Measurements from ENCODE around the gene TBX5. TPM values are rescaled to one million over a fixed set of nuclear protein-coding genes. Genes with fewer than 3 reads are reported as not detected.

TBX5 gene
- total RNA-seq, 1 donor from 2014 or later = not detected

DNA sequence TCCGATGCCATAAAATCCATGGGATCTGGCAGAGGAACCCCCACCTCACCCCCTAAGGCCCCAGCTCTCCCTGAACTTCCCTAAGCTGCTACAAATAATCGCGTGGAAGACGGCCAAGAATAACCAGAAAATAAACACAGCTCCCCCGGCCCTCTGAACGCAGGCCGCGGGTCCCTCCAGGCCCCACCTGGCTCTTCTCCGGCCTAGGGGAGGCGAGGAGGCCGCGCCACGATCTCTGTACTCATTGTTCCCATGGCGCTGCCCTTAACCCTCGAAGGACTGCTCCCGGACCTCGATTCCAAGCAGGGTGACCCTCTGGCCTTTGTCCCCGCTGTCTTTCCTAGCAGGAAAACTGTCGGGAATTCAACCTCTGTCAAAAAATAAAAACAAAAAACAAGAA, 33.9 kb upstream of the TBX5 start:
- peaks cover 3% of the 10 kb centered on the region for H3K4me1 Mint-ChIP-seq (ENCODE audit: low read depth, unreplicated experiment)
- no peak overlapping the region for H3K4me3 Mint-ChIP-seq (ENCODE audit: unreplicated experiment)
- peaks cover 11% of the 10 kb centered on the region for H3K9me3 Mint-ChIP-seq (ENCODE audit: unreplicated experiment)
- TF ChIP-seq, protein P1, sequence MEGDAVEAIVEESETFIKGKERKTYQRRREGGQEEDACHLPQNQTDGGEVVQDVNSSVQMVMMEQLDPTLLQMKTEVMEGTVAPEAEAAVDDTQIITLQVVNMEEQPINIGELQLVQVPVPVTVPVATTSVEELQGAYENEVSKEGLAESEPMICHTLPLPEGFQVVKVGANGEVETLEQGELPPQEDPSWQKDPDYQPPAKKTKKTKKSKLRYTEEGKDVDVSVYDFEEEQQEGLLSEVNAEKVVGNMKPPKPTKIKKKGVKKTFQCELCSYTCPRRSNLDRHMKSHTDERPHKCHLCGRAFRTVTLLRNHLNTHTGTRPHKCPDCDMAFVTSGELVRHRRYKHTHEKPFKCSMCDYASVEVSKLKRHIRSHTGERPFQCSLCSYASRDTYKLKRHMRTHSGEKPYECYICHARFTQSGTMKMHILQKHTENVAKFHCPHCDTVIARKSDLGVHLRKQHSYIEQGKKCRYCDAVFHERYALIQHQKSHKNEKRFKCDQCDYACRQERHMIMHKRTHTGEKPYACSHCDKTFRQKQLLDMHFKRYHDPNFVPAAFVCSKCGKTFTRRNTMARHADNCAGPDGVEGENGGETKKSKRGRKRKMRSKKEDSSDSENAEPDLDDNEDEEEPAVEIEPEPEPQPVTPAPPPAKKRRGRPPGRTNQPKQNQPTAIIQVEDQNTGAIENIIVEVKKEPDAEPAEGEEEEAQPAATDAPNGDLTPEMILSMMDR (IDR thresholded peaks at IDR 0.05; ENCODE audit: partially characterized antibody, unreplicated experiment) = no peak
- H3K27ac Mint-ChIP-seq (ENCODE audit: unreplicated experiment) = no peak overlapping the region
- peak; percentile 41 for DNase-seq
- H3K27me3 Mint-ChIP-seq (ENCODE audit: unreplicated experiment) = peaks cover 43% of the 10 kb centered on the region
- peaks cover 12% of the 10 kb centered on the region for H3K36me3 Mint-ChIP-seq (ENCODE audit: unreplicated experiment)

GRCh38 chr12:114439261-114439683, 33.3 kb upstream of the TBX5 start:
- H3K4me3 Mint-ChIP-seq (ENCODE audit: unreplicated experiment) = no peak overlapping the region

DNA sequence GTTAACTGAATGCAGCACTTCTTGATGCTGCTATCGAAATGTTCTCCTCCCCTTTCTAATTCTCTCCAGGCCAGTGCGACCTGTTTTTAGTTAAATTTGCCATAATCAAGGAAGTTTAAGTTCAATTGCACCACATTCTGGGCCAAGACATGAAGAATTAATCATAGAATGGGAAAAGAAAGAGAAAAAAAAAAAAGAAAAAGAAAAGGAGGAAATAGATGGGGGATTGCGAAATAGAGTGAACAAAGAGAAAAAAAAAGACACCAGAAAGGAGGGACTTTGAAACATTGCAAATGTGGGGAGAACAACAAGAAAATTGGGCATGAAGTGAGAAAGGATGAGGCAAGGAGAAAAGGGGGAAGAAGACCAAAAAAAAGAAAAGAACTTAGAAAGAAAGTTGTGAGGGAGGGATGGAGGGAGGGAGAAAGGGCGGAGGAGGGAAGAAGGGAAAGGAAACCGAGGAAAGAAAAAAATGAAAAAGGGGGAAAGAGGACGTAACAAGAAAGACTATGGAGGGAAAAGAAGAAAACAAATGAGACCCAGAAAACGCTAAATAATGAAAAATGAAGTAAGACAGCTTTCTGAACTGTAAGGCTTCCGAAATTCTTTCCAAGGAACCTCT, 32.8 kb upstream of the TBX5 start:
- peaks cover 3% of the 10 kb centered on the region for H3K4me1 Mint-ChIP-seq (ENCODE audit: low read depth, unreplicated experiment)
- peaks cover 38% of the 10 kb centered on the region for H3K27me3 Mint-ChIP-seq (ENCODE audit: unreplicated experiment)
- H3K27ac Mint-ChIP-seq (ENCODE audit: unreplicated experiment) = no peak overlapping the region
- peaks cover 11% of the 10 kb centered on the region for H3K9me3 Mint-ChIP-seq (ENCODE audit: unreplicated experiment)
- DNase-seq = no peak
- H3K36me3 Mint-ChIP-seq (ENCODE audit: unreplicated experiment) = peaks cover 12% of the 10 kb centered on the region
- no peak overlapping the region for H3K4me3 Mint-ChIP-seq (ENCODE audit: unreplicated experiment)
- TF ChIP-seq, protein P1 (IDR thresholded peaks at IDR 0.05; ENCODE audit: partially characterized antibody, unreplicated experiment) = no peak

More at GRCh38 chr12:114439261-114439683, 33.3 kb upstream of the TBX5 start:
- Mint-ChIP-seq H3K27me3 (ENCODE audit: unreplicated experiment) (peaks cover 40% of the 10 kb centered on the region), H3K9me3 (ENCODE audit: unreplicated experiment) (peaks cover 11% of the 10 kb centered on the region), H3K4me1 (ENCODE audit: low read depth, unreplicated experiment) (peaks cover 3% of the 10 kb centered on the region), H3K36me3 (ENCODE audit: unreplicated experiment) (peaks cover 12% of the 10 kb centered on the region), H3K27ac (ENCODE audit: unreplicated experiment) (no peak overlapping the region)
- no peak for DNase-seq
- TF ChIP-seq, protein P1 (IDR thresholded peaks at IDR 0.05; ENCODE audit: partially characterized antibody, unreplicated experiment) = no peak

DNA sequence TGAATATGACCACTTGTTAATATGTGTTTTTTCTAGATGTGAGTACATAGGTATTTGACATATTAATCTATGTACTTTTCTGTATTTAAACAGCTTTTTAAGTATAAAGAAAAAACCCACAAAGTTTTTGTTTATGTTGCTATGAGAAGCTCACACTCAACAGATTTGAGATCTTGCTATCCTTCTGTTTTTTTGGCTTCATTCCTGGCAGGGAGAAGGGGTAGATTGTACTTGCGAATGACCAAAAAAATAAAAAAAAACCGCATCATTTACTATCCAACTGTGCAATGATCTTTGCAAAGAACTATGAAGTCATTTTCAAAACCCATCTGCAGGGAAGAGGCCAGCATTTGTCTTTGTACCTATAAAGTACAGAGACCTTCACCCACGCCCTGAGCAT, 28.4 kb upstream of the TBX5 start:
- no peak for DNase-seq
- peaks cover 20% of the 10 kb centered on the region for H3K27me3 Mint-ChIP-seq (ENCODE audit: unreplicated experiment)

DNA sequence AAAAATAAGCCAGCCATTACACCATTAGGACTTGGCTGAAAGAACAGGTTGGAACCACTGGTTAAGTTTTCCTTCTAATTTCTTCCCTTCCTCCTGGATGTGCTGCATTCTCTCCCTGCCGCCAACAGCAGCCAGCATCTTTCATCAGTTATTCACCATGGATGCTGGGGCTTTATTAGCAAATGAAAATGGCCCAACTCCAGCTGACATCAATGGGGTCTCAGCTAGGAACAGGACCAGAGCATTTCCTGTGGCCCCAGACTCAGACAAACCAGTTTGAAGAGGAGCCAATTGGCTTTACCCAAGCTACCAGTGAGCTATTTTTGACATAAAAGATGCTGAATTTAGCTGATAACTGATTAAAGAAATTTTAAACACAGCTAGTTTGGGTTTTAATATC, 26.0 kb upstream of the TBX5 start:
- Mint-ChIP-seq H3K9me3 (ENCODE audit: unreplicated experiment) (no peaks in the 10 kb centered on the region), H3K4me1 (ENCODE audit: low read depth, unreplicated experiment) (no peaks in the 10 kb centered on the region), H3K27ac (ENCODE audit: unreplicated experiment) (no peak overlapping the region), H3K4me3 (ENCODE audit: unreplicated experiment) (no peak overlapping the region), H3K36me3 (ENCODE audit: unreplicated experiment) (peaks cover 7% of the 10 kb centered on the region), H3K27me3 (ENCODE audit: unreplicated experiment) (peaks cover 8% of the 10 kb centered on the region)
- TF ChIP-seq, protein P1 (IDR thresholded peaks at IDR 0.05; ENCODE audit: partially characterized antibody, unreplicated experiment) = no peak
- DNase-seq = no peak

More for the DNA sequence above, 28.4 kb upstream of the TBX5 start:
- Mint-ChIP-seq H3K4me1 (ENCODE audit: low read depth, unreplicated experiment) (no peaks in the 10 kb centered on the region), H3K9me3 (ENCODE audit: unreplicated experiment) (peaks cover 5% of the 10 kb centered on the region), H3K27ac (ENCODE audit: unreplicated experiment) (no peak overlapping the region), H3K4me3 (ENCODE audit: unreplicated experiment) (no peak overlapping the region), H3K36me3 (ENCODE audit: unreplicated experiment) (peaks cover 12% of the 10 kb centered on the region)
- TF ChIP-seq, protein P1 (IDR thresholded peaks at IDR 0.05; ENCODE audit: partially characterized antibody, unreplicated experiment) = no peak

Data from glutamatergic neuron (in vitro differentiated cells).